HT1080 (cell line): ENCODE results near the gene CAST. TPM values are rescaled to one million over a fixed set of nuclear protein-coding genes. Genes with fewer than 3 reads are reported as not detected.
"Not testable (repeated sequence)": the region's sequence is repeated elsewhere in the genome, so short reads cannot be mapped to it uniquely, and the experiment has no call there.

Experiments used
- DNase-seq: peaks from one replicate; pipeline ENCODE4 v3.0.0-alpha.2; 2015; ENCODE audit warnings: low read depth
- total RNA-seq: library from RNA; depleted of rRNA; stranded (reverse); fragments of >200 nt; shearing (Covaris generic); gene quantifications from 2 replicates; pipeline ENCODE4 v1.2.3, GENCODE V29; 2014

Gene CAST
- total RNA-seq, 1 experiment from 2014 or later, result 123 TPM

GRCh38 chr5:96775689-96776088, 113.5 kb downstream of the CAST start:
- DNase-seq, result no peak

GRCh38 chr5:96776621-96777020, 114.4 kb downstream of the CAST start:
- no peak for DNase-seq

GRCh38 chr5:96778409-96778808, 116.2 kb downstream of the CAST start:
- no peak for DNase-seq

GRCh38 chr5:96780626-96781025, 118.5 kb downstream of the CAST start:
- DNase-seq, result no peak

- DNase-seq, result peak; percentile 70
Measured at GRCh38 chr5:96781031-96781971, 119.1 kb downstream of the CAST start.

- no peak for DNase-seq
Measured at GRCh38 chr5:96783326-96783725, 121.2 kb downstream of the CAST start.

- no peak for DNase-seq
Measured at GRCh38 chr5:96785326-96786109, 123.3 kb downstream of the CAST start.

- no peak for DNase-seq
Measured at GRCh38 chr5:96788112-96788749, 126.1 kb downstream of the CAST start.

GRCh38 chr5:96789794-96790330, 127.7 kb downstream of the CAST start:
- DNase-seq, result no peak

GRCh38 chr5:96790961-96791504, 128.9 kb downstream of the CAST start:
- peak; percentile 52 for DNase-seq

- no peak for DNase-seq
Measured at GRCh38 chr5:96794757-96795156, 132.6 kb downstream of the CAST start.

GRCh38 chr5:96795626-96796025, 133.4 kb downstream of the CAST start:
- no peak for DNase-seq

GRCh38 chr5:96796434-96796833, 134.3 kb downstream of the CAST start:
- no peak for DNase-seq

- not testable (repeated sequence) for DNase-seq
Measured at GRCh38 chr5:96801718-96802117, 139.5 kb downstream of the CAST start.

GRCh38 chr5:96807075-96807654, 145.0 kb downstream of the CAST start:
- DNase-seq, result peak; percentile 55

- DNase-seq, result no peak
Measured at GRCh38 chr5:96808541-96808828, 146.3 kb downstream of the CAST start.

- DNase-seq, result no peak
Measured at GRCh38 chr5:96808868-96809558, 146.8 kb downstream of the CAST start.

GRCh38 chr5:96809921-96810320, 147.7 kb downstream of the CAST start:
- no peak for DNase-seq

GRCh38 chr5:96812851-96813250, 150.7 kb downstream of the CAST start:
- no peak for DNase-seq

GRCh38 chr5:96814041-96814440, 151.9 kb downstream of the CAST start:
- no peak for DNase-seq
